Measurements from ENCODE around the gene UBL7.

- TF ChIP-seq, protein P1, sequence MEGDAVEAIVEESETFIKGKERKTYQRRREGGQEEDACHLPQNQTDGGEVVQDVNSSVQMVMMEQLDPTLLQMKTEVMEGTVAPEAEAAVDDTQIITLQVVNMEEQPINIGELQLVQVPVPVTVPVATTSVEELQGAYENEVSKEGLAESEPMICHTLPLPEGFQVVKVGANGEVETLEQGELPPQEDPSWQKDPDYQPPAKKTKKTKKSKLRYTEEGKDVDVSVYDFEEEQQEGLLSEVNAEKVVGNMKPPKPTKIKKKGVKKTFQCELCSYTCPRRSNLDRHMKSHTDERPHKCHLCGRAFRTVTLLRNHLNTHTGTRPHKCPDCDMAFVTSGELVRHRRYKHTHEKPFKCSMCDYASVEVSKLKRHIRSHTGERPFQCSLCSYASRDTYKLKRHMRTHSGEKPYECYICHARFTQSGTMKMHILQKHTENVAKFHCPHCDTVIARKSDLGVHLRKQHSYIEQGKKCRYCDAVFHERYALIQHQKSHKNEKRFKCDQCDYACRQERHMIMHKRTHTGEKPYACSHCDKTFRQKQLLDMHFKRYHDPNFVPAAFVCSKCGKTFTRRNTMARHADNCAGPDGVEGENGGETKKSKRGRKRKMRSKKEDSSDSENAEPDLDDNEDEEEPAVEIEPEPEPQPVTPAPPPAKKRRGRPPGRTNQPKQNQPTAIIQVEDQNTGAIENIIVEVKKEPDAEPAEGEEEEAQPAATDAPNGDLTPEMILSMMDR (conservative IDR thresholded peaks at IDR 0.05), result no peak
- TF ChIP-seq ZFX (IDR thresholded peaks at IDR 0.05), result no peak
Observed at GRCh38 chr15:74438206-74438605, 22.8 kb downstream of the UBL7 start.
